ENCODE results near the gene TTC32. TPM values are rescaled to one million over a fixed set of nuclear protein-coding genes. Genes with fewer than 3 reads are reported as not detected.

The TTC32 gene
- total and polyA plus RNA-seq, 2 of the 4 experiments (the other 2 are of a cell fraction), result 1.1 to 3.9 TPM

DNA sequence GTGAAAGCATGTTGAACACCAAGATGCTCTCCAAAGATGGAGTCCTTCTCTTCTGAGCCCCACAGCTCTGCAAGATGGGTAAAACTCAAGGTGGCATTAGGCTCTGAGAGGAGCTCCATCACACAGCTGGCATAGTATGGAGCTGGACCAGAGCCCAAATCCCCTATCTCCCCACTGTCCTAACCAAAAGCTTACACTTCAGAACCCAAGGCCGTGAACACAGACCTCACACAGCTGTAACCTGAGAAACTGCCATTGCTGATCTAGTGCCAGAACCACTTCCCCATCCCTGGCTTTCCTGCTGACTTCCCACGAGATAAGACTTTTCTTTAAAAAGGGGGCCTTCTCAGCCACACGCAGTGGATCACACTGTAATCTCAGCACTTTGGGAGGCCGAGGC lies 25.0 kb downstream of the TTC32 start:
- H3K79me1 ChIP-seq (ENCODE audit: low read depth in 1 of 2, low read length in 2 of 2), result no peaks in the 10 kb centered on the region
- TF ChIP-seq, protein P1, sequence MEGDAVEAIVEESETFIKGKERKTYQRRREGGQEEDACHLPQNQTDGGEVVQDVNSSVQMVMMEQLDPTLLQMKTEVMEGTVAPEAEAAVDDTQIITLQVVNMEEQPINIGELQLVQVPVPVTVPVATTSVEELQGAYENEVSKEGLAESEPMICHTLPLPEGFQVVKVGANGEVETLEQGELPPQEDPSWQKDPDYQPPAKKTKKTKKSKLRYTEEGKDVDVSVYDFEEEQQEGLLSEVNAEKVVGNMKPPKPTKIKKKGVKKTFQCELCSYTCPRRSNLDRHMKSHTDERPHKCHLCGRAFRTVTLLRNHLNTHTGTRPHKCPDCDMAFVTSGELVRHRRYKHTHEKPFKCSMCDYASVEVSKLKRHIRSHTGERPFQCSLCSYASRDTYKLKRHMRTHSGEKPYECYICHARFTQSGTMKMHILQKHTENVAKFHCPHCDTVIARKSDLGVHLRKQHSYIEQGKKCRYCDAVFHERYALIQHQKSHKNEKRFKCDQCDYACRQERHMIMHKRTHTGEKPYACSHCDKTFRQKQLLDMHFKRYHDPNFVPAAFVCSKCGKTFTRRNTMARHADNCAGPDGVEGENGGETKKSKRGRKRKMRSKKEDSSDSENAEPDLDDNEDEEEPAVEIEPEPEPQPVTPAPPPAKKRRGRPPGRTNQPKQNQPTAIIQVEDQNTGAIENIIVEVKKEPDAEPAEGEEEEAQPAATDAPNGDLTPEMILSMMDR (conservative IDR thresholded peaks at IDR 0.05; ENCODE audit: low read depth, low read length), result no peak
- TF ChIP-seq RCOR1 (IDR thresholded peaks at IDR 0.05; ENCODE audit: insufficient replicate concordance, low read length) (no peak), POLR2A (IDR thresholded peaks at IDR 0.05; ENCODE audit: low read depth, low read length) (no peak), BHLHE40 (IDR thresholded peaks at IDR 0.05; ENCODE audit: low read depth, low read length) (no peak), MAFK (IDR thresholded peaks at IDR 0.05; ENCODE audit: low read depth, low read length) (no peak), RFX5 (IDR thresholded peaks at IDR 0.05; ENCODE audit: low read depth, low read length) (no peak), RAD21 (IDR thresholded peaks at IDR 0.05; ENCODE audit: low read length) (no peak), MXI1 (IDR thresholded peaks at IDR 0.05; ENCODE audit: borderline replicate concordance, low read depth, low read length) (no peak), FOS (IDR thresholded peaks at IDR 0.05; ENCODE audit: low read depth, low read length) (no peak), CEBPB (IDR thresholded peaks at IDR 0.05; ENCODE audit: low read depth, low read length) (no peak), NFE2L2 (IDR thresholded peaks at IDR 0.05; ENCODE audit: low read depth, low read length) (no peak), CHD1 (IDR thresholded peaks at IDR 0.05; ENCODE audit: low read depth, low read length) (no peak)
- TF ChIP-seq, protein P2, sequence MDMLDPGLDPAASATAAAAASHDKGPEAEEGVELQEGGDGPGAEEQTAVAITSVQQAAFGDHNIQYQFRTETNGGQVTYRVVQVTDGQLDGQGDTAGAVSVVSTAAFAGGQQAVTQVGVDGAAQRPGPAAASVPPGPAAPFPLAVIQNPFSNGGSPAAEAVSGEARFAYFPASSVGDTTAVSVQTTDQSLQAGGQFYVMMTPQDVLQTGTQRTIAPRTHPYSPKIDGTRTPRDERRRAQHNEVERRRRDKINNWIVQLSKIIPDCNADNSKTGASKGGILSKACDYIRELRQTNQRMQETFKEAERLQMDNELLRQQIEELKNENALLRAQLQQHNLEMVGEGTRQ (IDR thresholded peaks at IDR 0.05; ENCODE audit: low read depth, low read length), result no peak
- TF ChIP-seq, protein P3, sequence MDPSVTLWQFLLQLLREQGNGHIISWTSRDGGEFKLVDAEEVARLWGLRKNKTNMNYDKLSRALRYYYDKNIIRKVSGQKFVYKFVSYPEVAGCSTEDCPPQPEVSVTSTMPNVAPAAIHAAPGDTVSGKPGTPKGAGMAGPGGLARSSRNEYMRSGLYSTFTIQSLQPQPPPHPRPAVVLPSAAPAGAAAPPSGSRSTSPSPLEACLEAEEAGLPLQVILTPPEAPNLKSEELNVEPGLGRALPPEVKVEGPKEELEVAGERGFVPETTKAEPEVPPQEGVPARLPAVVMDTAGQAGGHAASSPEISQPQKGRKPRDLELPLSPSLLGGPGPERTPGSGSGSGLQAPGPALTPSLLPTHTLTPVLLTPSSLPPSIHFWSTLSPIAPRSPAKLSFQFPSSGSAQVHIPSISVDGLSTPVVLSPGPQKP (IDR thresholded peaks at IDR 0.05; ENCODE audit: borderline replicate concordance, low read depth, low read length), result no peak
- peaks cover 3% of the 10 kb centered on the region; the same call in 1 of the 2 replicates for H3K4me1 ChIP-seq (ENCODE audit: control insufficient read depth, insufficient read depth, low read length)
- no peaks in the 10 kb centered on the region for H3K9me3 ChIP-seq (ENCODE audit: control insufficient read depth, insufficient read depth, low read length)
- ChIA-PET POLR2A (ENCODE audit: unreplicated experiment) (no interaction called here), CTCF (no interaction called here)
- no peak overlapping the region for H3K4me3 ChIP-seq (ENCODE audit: insufficient read depth, low read depth, low read length)
- no peak overlapping the region for H4K91ac ChIP-seq (ENCODE audit: insufficient read depth, low read depth, low read length)
- H2BK120ac ChIP-seq (ENCODE audit: low read depth, low read length), result no peak overlapping the region
- no peak overlapping the region for H2AK5ac ChIP-seq (ENCODE audit: low read depth, low read length)
- H3K23ac ChIP-seq (ENCODE audit: low read depth, low read length), result no peak overlapping the region
- intact Hi-C loops (cut with micrococcal nuclease) (no loop called here), dilution Hi-C loops (cut with HindIII; ENCODE audit: low sequenced_read_pairs, unreplicated experiment) (no loop called here), in situ Hi-C loops (cut with MboI; ENCODE audit: low sequenced_read_pairs) (no loop called here)
- H4K20me1 ChIP-seq (ENCODE audit: insufficient read depth, low read length), result peaks cover 3% of the 10 kb centered on the region
- H3K14ac ChIP-seq (replicated peaks; ENCODE audit: low read depth, low read length), result no peak overlapping the region
- H3K4me2 ChIP-seq (ENCODE audit: low read depth, low read length), result no peak overlapping the region
- no TSS peak for BruUV-seq (replicated peaks)
- no peak overlapping the region for H3K18ac ChIP-seq (ENCODE audit: low read depth, low read length)
- no peak overlapping the region for H3K9ac ChIP-seq (ENCODE audit: low read depth, low read length)
- H3K36me3 ChIP-seq (ENCODE audit: control insufficient read depth, insufficient read depth, low read length), result no peaks in the 10 kb centered on the region
- no peak overlapping the region for H3K4ac ChIP-seq (ENCODE audit: low read depth, low read length)
- no peak overlapping the region for H2BK20ac ChIP-seq (ENCODE audit: low read depth, low read length)
- no peak for DNase-seq
- H2BK5ac ChIP-seq (ENCODE audit: low read depth, low read length, poor library complexity, severe bottlenecking), result no peak overlapping the region
- no peak overlapping the region for H2AK9ac ChIP-seq (replicated peaks; ENCODE audit: low read depth, low read length, poor library complexity)
- no peak overlapping the region for H3K27ac ChIP-seq (ENCODE audit: insufficient read depth, low read length)
- no CpG with 5 or more reads among the region's 4 CpGs for WGBS, 2 experiments (ENCODE audit: extremely low coverage in 2 of 2, insufficient read length in 1 of 2)
- H3K56ac ChIP-seq (ENCODE audit: extremely low read depth, insufficient read depth, low read length), result no peak overlapping the region
- H4K8ac ChIP-seq (ENCODE audit: low read depth in 2 of 2, low read length in 2 of 2), result no peak overlapping the region
- no peak overlapping the region for H4K5ac ChIP-seq (ENCODE audit: low read depth, low read length)
- ATAC-seq (ENCODE audit: low read depth), result no peak
- peaks cover 18% of the 10 kb centered on the region for H3K27me3 ChIP-seq (ENCODE audit: control insufficient read depth, insufficient read depth, low read length)
- H3K9me1 ChIP-seq (ENCODE audit: insufficient read depth, low read length), result peaks cover 7% of the 10 kb centered on the region; the same call in 1 of the 2 replicates
- H2AFZ ChIP-seq (replicated peaks; ENCODE audit: low read length, poor library complexity), result no peak overlapping the region
- no peak overlapping the region for H2BK15ac ChIP-seq (ENCODE audit: low read depth, low read length)

All from IMR-90 (cell line).